ENCODE measurements around the gene SLC44A4. TPM values are rescaled to one million over a fixed set of nuclear protein-coding genes. Genes with fewer than 3 reads are reported as not detected.

The SLC44A4 gene
- total RNA-seq, 1 experiment from 2014 or later: 0.45 TPM

- peak; percentile 32 for DNase-seq (ENCODE audit: low read depth)
Observed at GRCh38 chr6:31901415-31901952, 22.7 kb upstream of the SLC44A4 start.

- no peak for DNase-seq (ENCODE audit: low read depth)
Observed at GRCh38 chr6:31900917-31901414, 22.2 kb upstream of the SLC44A4 start.

GRCh38 chr6:31899882-31900722 lies 21.3 kb upstream of the SLC44A4 start:
- no peak for DNase-seq (ENCODE audit: low read depth)

- no peak for DNase-seq (ENCODE audit: low read depth)
Observed at GRCh38 chr6:31899215-31899614, 20.4 kb upstream of the SLC44A4 start.

- peak; percentile 64 for DNase-seq (ENCODE audit: low read depth)
Observed at GRCh38 chr6:31898383-31899011, 19.7 kb upstream of the SLC44A4 start.

GRCh38 chr6:31897612-31898382 lies 19.0 kb upstream of the SLC44A4 start, which contains the start of gene EHMT2:
EHMT2 (minus strand) TSS chr6:31897698; CDS start chr6:31897677, 21 bp downstream.
- peak; percentile 75 for DNase-seq (ENCODE audit: low read depth)

GRCh38 chr6:31896856-31897611 lies 18.2 kb upstream of the SLC44A4 start:
- DNase-seq (ENCODE audit: low read depth): no peak

GRCh38 chr6:31896493-31896855 lies 17.7 kb upstream of the SLC44A4 start:
- DNase-seq (ENCODE audit: low read depth): no peak

- DNase-seq (ENCODE audit: low read depth): no peak
Observed at GRCh38 chr6:31892821-31893220, 14.0 kb upstream of the SLC44A4 start.

GRCh38 chr6:31889331-31889972 lies 10.7 kb upstream of the SLC44A4 start:
- no peak for DNase-seq (ENCODE audit: low read depth)

- no peak for DNase-seq (ENCODE audit: low read depth)
Observed at GRCh38 chr6:31888276-31889258, 9.8 kb upstream of the SLC44A4 start.

GRCh38 chr6:31887173-31888007 lies 8.6 kb upstream of the SLC44A4 start:
- no peak for DNase-seq (ENCODE audit: low read depth)

- no peak for DNase-seq (ENCODE audit: low read depth)
Observed at GRCh38 chr6:31886541-31886991, 7.8 kb upstream of the SLC44A4 start.

GRCh38 chr6:31884528-31885035 lies 5.8 kb upstream of the SLC44A4 start:
- no peak for DNase-seq (ENCODE audit: low read depth)

- no peak for DNase-seq (ENCODE audit: low read depth)
Observed at GRCh38 chr6:31883676-31884075, 4.9 kb upstream of the SLC44A4 start.

GRCh38 chr6:31882344-31882743 lies 3.5 kb upstream of the SLC44A4 start:
- peak; percentile 35 for DNase-seq (ENCODE audit: low read depth)

GRCh38 chr6:31881136-31881859 lies 2.5 kb upstream of the SLC44A4 start:
- no peak for DNase-seq (ENCODE audit: low read depth)

All from HT1080 (cell line).